HEK293 (cell line): ENCODE measurements around the gene ZNF619.

Source experiments
- BCL11A ChIP-seq: fragments of 450-650 bp; formaldehyde crosslinking; IDR thresholded peaks from 2 replicates; pipeline ENCODE4 v1.5.1; 2016; ENCODE audit warnings: low read depth, missing biosample characterization, missing genetic modification characterization
- EGR2 ChIP-seq: fragments of 450-650 bp; formaldehyde crosslinking; IDR thresholded peaks from 2 replicates; pipeline ENCODE4 v1.5.1; 2016; ENCODE audit warnings: low read depth, missing biosample characterization, missing genetic modification characterization
- GLIS1 ChIP-seq: fragments of 450-650 bp; formaldehyde crosslinking; IDR thresholded peaks from 2 replicates; pipeline ENCODE4 v1.5.1; 2016; ENCODE audit warnings: missing biosample characterization, missing genetic modification characterization
- KLF8 ChIP-seq: fragments of 450-650 bp; formaldehyde crosslinking; IDR thresholded peaks from 2 replicates; pipeline ENCODE4 v1.5.1; 2016; ENCODE audit warnings: missing biosample characterization, missing genetic modification characterization
- SCRT2 ChIP-seq: fragments of 450-650 bp; formaldehyde crosslinking; IDR thresholded peaks from 2 replicates; pipeline ENCODE4 v1.5.1; 2016; ENCODE audit warnings: missing biosample characterization, missing genetic modification characterization
- SP2 ChIP-seq: fragments of 450-650 bp; formaldehyde crosslinking; IDR thresholded peaks from 2 replicates; pipeline ENCODE4 v1.5.1; 2016; ENCODE audit warnings: missing biosample characterization, missing genetic modification characterization
- SP7 ChIP-seq: fragments of 450-650 bp; formaldehyde crosslinking; IDR thresholded peaks from 2 replicates; pipeline ENCODE4 v1.5.1; 2016; ENCODE audit warnings: missing biosample characterization, missing genetic modification characterization
- WT1 ChIP-seq: fragments of 450-650 bp; formaldehyde crosslinking; IDR thresholded peaks from 2 replicates; pipeline ENCODE4 v1.5.1; 2016; ENCODE audit warnings: missing biosample characterization, missing genetic modification characterization
- ZBTB10 ChIP-seq: fragments of 450-650 bp; formaldehyde crosslinking; IDR thresholded peaks from 2 replicates; pipeline ENCODE4 v1.5.1; 2016; ENCODE audit warnings: missing biosample characterization, missing genetic modification characterization
- ZBTB17 ChIP-seq: fragments of 450-650 bp; formaldehyde crosslinking; IDR thresholded peaks from 2 replicates; pipeline ENCODE4 v1.5.1; 2016; ENCODE audit warnings: missing biosample characterization, missing genetic modification characterization
- ZBTB44 ChIP-seq: fragments of 450-650 bp; IDR thresholded peaks from 2 replicates; pipeline ENCODE4 v1.5.1; 2018; ENCODE audit warnings: missing biosample characterization, mild to moderate bottlenecking, missing genetic modification characterization
- ZFHX2 ChIP-seq: fragments of 450-650 bp; formaldehyde crosslinking; conservative IDR thresholded peaks from 2 replicates; pipeline ENCODE4 v1.5.1; 2016; ENCODE audit warnings: missing biosample characterization, missing genetic modification characterization
- ZFP37 ChIP-seq: fragments of 450-650 bp; formaldehyde crosslinking; IDR thresholded peaks from 2 replicates; pipeline ENCODE4 v1.5.1; 2016; ENCODE audit warnings: missing biosample characterization, missing genetic modification characterization
- ZNF121 ChIP-seq: fragments of 450-650 bp; formaldehyde crosslinking; IDR thresholded peaks from 2 replicates; pipeline ENCODE4 v1.5.1; 2016; ENCODE audit warnings: missing biosample characterization, missing genetic modification characterization
- ZNF2 ChIP-seq: fragments of 450-650 bp; formaldehyde crosslinking; IDR thresholded peaks from 2 replicates; pipeline ENCODE4 v1.5.1; 2016; ENCODE audit warnings: missing biosample characterization, missing genetic modification characterization
- ZNF221 ChIP-seq: fragments of 450-650 bp; formaldehyde crosslinking; IDR thresholded peaks from 2 replicates; pipeline ENCODE4 v1.5.1; 2017; ENCODE audit warnings: missing biosample characterization, missing genetic modification characterization, borderline replicate concordance
- ZNF23 ChIP-seq: fragments of 450-650 bp; formaldehyde crosslinking; IDR thresholded peaks from 2 replicates; pipeline ENCODE4 v1.5.1; 2016; ENCODE audit warnings: missing biosample characterization, missing genetic modification characterization, borderline replicate concordance
- ZNF239 ChIP-seq: fragments of 450-650 bp; formaldehyde crosslinking; IDR thresholded peaks from 2 replicates; pipeline ENCODE4 v1.5.1; 2016; ENCODE audit warnings: missing biosample characterization, missing genetic modification characterization
- ZNF248 ChIP-seq: fragments of 450-650 bp; formaldehyde crosslinking; IDR thresholded peaks from 2 replicates; pipeline ENCODE4 v1.5.1; 2017; ENCODE audit warnings: missing biosample characterization, missing genetic modification characterization
- ZNF280C ChIP-seq: fragments of 450-650 bp; formaldehyde crosslinking; IDR thresholded peaks from 2 replicates; pipeline ENCODE4 v1.5.1; 2016; ENCODE audit warnings: missing biosample characterization, missing genetic modification characterization
- ZNF324 ChIP-seq: fragments of 450-650 bp; formaldehyde crosslinking; IDR thresholded peaks from 2 replicates; pipeline ENCODE4 v1.5.1; 2016; ENCODE audit warnings: missing biosample characterization, missing genetic modification characterization
- ZNF48 ChIP-seq: fragments of 450-650 bp; formaldehyde crosslinking; IDR thresholded peaks from 2 replicates; pipeline ENCODE4 v1.5.1; 2016; ENCODE audit warnings: missing biosample characterization, missing genetic modification characterization
- ZNF518A ChIP-seq: fragments of 450-650 bp; formaldehyde crosslinking; conservative IDR thresholded peaks from 2 replicates; pipeline ENCODE4 v1.5.1; 2016; ENCODE audit warnings: low read depth, missing biosample characterization, missing genetic modification characterization
- ZNF530 ChIP-seq: fragments of 450-650 bp; formaldehyde crosslinking; IDR thresholded peaks from 2 replicates; pipeline ENCODE4 v1.5.1; 2016; ENCODE audit warnings: low read depth, missing biosample characterization, missing genetic modification characterization
- ZNF571 ChIP-seq: fragments of 450-650 bp; formaldehyde crosslinking; IDR thresholded peaks from 2 replicates; pipeline ENCODE4 v1.5.0; 2017; ENCODE audit warnings: missing biosample characterization, missing genetic modification characterization
- ZNF610 ChIP-seq: fragments of 450-650 bp; formaldehyde crosslinking; IDR thresholded peaks from 2 replicates; pipeline ENCODE4 v1.5.1; 2016; ENCODE audit warnings: missing biosample characterization, missing genetic modification characterization, borderline replicate concordance
- ZNF707 ChIP-seq: fragments of 450-650 bp; formaldehyde crosslinking; IDR thresholded peaks from 2 replicates; pipeline ENCODE4 v1.5.1; 2016; ENCODE audit warnings: missing biosample characterization, missing genetic modification characterization
- ZNF768 ChIP-seq: fragments of 450-650 bp; formaldehyde crosslinking; IDR thresholded peaks from 2 replicates; pipeline ENCODE4 v1.5.1; 2018; ENCODE audit warnings: missing biosample characterization, mild to moderate bottlenecking, missing genetic modification characterization
- ZNF785 ChIP-seq: fragments of 450-650 bp; formaldehyde crosslinking; IDR thresholded peaks from 2 replicates; pipeline ENCODE4 v1.5.1; 2016; ENCODE audit warnings: missing biosample characterization, missing genetic modification characterization
- ZNF791 ChIP-seq: fragments of 450-650 bp; formaldehyde crosslinking; IDR thresholded peaks from 2 replicates; pipeline ENCODE4 v1.5.1; 2016; ENCODE audit warnings: missing biosample characterization, missing genetic modification characterization

Gene ZNF619

GRCh38 chr3:40524568-40525285 is 47.8 kb downstream of the ZNF619 start, which contains the start of gene ZNF621 (continued):
- TF ChIP-seq ZNF48 = no peak
- no peak for TF ChIP-seq ZNF280C
- TF ChIP-seq GLIS1 (tag by site-specific recombination) = no peak
- peak; percentile 31; the same call in 1 of the 2 replicates for TF ChIP-seq ZFHX2 (tag by site-specific recombination)
- no peak for TF ChIP-seq ZNF121 (tag by site-specific recombination)
- no peak for TF ChIP-seq SCRT2
- no peak; the same call in 1 of the 2 replicates for TF ChIP-seq SP7 (tag by site-specific recombination)
- peak; percentile 29; the same call in 1 of the 2 replicates for TF ChIP-seq ZNF324 (tag by site-specific recombination)
- TF ChIP-seq KLF8 (tag by site-specific recombination) = peak; percentile 97
- TF ChIP-seq ZNF2 (tag by site-specific recombination) = 0 out of 2 replicates have a peak, but pooled peaks have one; percentile 21
- no peak for TF ChIP-seq ZBTB10
- no peak for TF ChIP-seq ZNF768 (tag by site-specific recombination)
- TF ChIP-seq ZNF530 (tag by site-specific recombination) = no peak
- TF ChIP-seq BCL11A (tag by site-specific recombination) = peak; percentile 70; the same call in 1 of the 2 replicates
- no peak for TF ChIP-seq ZNF785 (tag by site-specific recombination)
- TF ChIP-seq ZFP37 (tag by site-specific recombination) = no peak
- no peak for TF ChIP-seq ZNF23 (tag by site-specific recombination)
- TF ChIP-seq SP2 = peak; percentile 69
- TF ChIP-seq WT1 (tag by site-specific recombination) = no peak
- no peak for TF ChIP-seq ZNF571 (tag by site-specific recombination)
- TF ChIP-seq ZNF610 (tag by site-specific recombination) = no peak
- no peak for TF ChIP-seq ZNF248 (tag by site-specific recombination)
- no peak for TF ChIP-seq EGR2
- no peak for TF ChIP-seq ZNF239 (tag by site-specific recombination)
- no peak for TF ChIP-seq ZBTB44 (tag by site-specific recombination)
- no peak for TF ChIP-seq ZNF707 (tag by site-specific recombination)
- TF ChIP-seq ZNF791 (tag by site-specific recombination) = no peak
- TF ChIP-seq ZBTB17 (tag by site-specific recombination) = peak; percentile 72
- peak; percentile 67 for TF ChIP-seq ZNF518A (tag by site-specific recombination)
- no peak for TF ChIP-seq ZNF221 (tag by site-specific recombination)
